Stomach (tissue), 9 donors: ENCODE data around the gene CLDN11. TPM values are rescaled to one million over a fixed set of nuclear protein-coding genes. Genes with fewer than 3 reads are reported as not detected.

ENCODE experiments used
- DNase-seq, 2 donors: peaks; one replicate each; pipeline versions ENCODE4 v3.0.0 to v3.0.0-alpha.2; 2013 to 2019
- H3K27ac ChIP-seq, 5 donors: fragments of 200-600 bp in 4 of 5; sonication (generic) in 4 of 5; one replicate each; pipeline ENCODE4 v1.5.1; 2013 to 2019; ENCODE audit warnings: mild to moderate bottlenecking in 1 of 5, moderate library complexity in 1 of 5
- H3K27me3 ChIP-seq, 3 donors: fragments of 200-600 bp; sonication (generic); one replicate each; pipeline ENCODE4 v1.5.1; 2017 to 2019; ENCODE audit warnings: mixed run types in 1 of 3
- H3K36me3 ChIP-seq, 4 donors: fragments of 200-600 bp; sonication (generic); 1 replicate in 3 of 4; 2 replicates in 1 of 4; pipeline ENCODE4 v1.5.1; 2016 to 2019
- H3K4me1 ChIP-seq, 4 donors: fragments of 200-600 bp; sonication (generic); one replicate each; pipeline ENCODE4 v1.5.1; 2016 to 2019
- H3K4me3 ChIP-seq, 4 donors: fragments of 200-600 bp; sonication (generic) in 3 of 4; one replicate each; pipeline ENCODE4 v1.5.1; 2016 to 2019; ENCODE audit warnings: mild to moderate bottlenecking in 1 of 4
- H3K9me3 ChIP-seq, 4 donors: fragments of 200-600 bp; sonication (generic); one replicate each; pipeline ENCODE4 v1.5.1; 2016 to 2019
- EP300 ChIP-seq: sonication (generic); formaldehyde crosslinking; IDR thresholded peaks from one replicate; pipeline ENCODE4 v1.6.1; 2017; ENCODE audit warnings: antibody characterized with exemption
- POLR2A ChIP-seq, 4 donors: fragments of 450-650 bp; IDR thresholded peaks; one replicate each; pipeline ENCODE4 v1.6.1; 2016; ENCODE audit warnings: antibody characterized with exemption in 4 of 4, control low read depth in 2 of 4, mild to moderate bottlenecking in 1 of 4, moderate library complexity in 1 of 4
- POLR2AphosphoS5 ChIP-seq, 3 donors: sonication (generic); formaldehyde crosslinking; IDR thresholded peaks; one replicate each; pipeline ENCODE4 v1.6.1; 2016; ENCODE audit warnings: antibody characterized with exemption in 3 of 3
- WGBS, 5 donors: extraction: QIAGEN DNeasy Blood & Tissue Kit in 3 of 5; methylation state at CpG; one replicate each; pipeline versions ENCODE4 v1.1.5 to v1.1.7; 2013 to 2018; 5-methylcytosine and 5-hydroxymethylcytosine counted together
- intact Hi-C: fragments of 100-400 bp; cut with DNase I; formaldehyde crosslinking; loops from one replicate; pipeline ENCODE4 v1.15.1; 2023; ENCODE audit warnings: low total_unique reads
- polyA plus RNA-seq, 3 donors: library from polyadenylated mRNA; stranded (reverse); fragments of 200-250 nt; gene quantifications; one replicate each; pipeline ENCODE4 v1.2.3, GENCODE V29; 2013
- total RNA-seq, 5 donors: library from RNA; depleted of rRNA; stranded (reverse); fragments of >200 nt; gene quantifications; one replicate each; pipeline versions ENCODE4 v1.1.0 to v1.2.3, GENCODE V29; 2014 to 2016
- TF ChIP-seq, protein P1 (sequence below), 7 experiments: fragments of 450-650 bp in 4 of 7; fragments of 200-600 bp in 3 of 7; sonication (generic) in 3 of 7; IDR thresholded peaks; one replicate each; pipeline ENCODE4 v1.5.1; 2016 to 2019; ENCODE audit warnings: antibody characterized with exemption in 7 of 7, control low read depth in 2 of 7, mild to moderate bottlenecking in 1 of 7
- donor health status: healthy with polysubstance abuse.
- donor health status: Bipolar disorder and iron deficiency.
- donor health status: healthy.

Gene CLDN11
- total and polyA plus RNA-seq, 8 donors, result 1.00 to 13.0 (median 4.3) TPM; not detected in 2

DNA sequence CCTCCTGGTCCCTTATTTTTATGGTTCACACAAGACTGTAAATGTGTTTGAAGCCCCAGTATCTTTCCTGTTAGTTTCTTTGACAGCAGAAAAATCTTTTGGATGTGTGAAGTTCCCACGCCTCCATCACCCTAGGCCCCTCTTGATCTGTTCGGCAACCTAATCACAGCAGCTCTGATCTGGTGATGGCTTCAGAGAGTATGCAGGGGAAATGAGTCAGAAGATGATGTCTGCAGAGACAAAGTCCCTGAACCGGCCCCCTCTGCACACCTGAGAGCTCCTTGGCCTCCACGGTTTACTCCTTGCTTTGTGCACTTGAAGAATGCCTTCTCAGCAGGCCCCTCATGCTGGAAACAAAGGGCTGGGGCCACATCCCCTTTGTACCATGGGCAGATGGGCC is 63.5 kb downstream of the CLDN11 start:
- H3K4me1 ChIP-seq, result no peaks in the 10 kb centered on the region
- H3K27ac ChIP-seq, result no peak overlapping the region
- 79 to 90% (median 81%) methylated on average over 4 of the region's 4 CpGs for WGBS, 5 donors
- no peaks in the 10 kb centered on the region for H3K27me3 ChIP-seq
- no peak for DNase-seq
- H3K9me3 ChIP-seq, result no peaks in the 10 kb centered on the region
- no peaks in the 10 kb centered on the region for H3K36me3 ChIP-seq
- H3K4me3 ChIP-seq, result no peak overlapping the region
- intact Hi-C loops, result no loop called here
- TF ChIP-seq, protein P1, sequence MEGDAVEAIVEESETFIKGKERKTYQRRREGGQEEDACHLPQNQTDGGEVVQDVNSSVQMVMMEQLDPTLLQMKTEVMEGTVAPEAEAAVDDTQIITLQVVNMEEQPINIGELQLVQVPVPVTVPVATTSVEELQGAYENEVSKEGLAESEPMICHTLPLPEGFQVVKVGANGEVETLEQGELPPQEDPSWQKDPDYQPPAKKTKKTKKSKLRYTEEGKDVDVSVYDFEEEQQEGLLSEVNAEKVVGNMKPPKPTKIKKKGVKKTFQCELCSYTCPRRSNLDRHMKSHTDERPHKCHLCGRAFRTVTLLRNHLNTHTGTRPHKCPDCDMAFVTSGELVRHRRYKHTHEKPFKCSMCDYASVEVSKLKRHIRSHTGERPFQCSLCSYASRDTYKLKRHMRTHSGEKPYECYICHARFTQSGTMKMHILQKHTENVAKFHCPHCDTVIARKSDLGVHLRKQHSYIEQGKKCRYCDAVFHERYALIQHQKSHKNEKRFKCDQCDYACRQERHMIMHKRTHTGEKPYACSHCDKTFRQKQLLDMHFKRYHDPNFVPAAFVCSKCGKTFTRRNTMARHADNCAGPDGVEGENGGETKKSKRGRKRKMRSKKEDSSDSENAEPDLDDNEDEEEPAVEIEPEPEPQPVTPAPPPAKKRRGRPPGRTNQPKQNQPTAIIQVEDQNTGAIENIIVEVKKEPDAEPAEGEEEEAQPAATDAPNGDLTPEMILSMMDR (IDR thresholded peaks at IDR 0.05), result no peak
- no peak for TF ChIP-seq EP300
- TF ChIP-seq POLR2A (IDR thresholded peaks at IDR 0.05), result no peak
- TF ChIP-seq POLR2AphosphoS5 (IDR thresholded peaks at IDR 0.05), result no peak

DNA sequence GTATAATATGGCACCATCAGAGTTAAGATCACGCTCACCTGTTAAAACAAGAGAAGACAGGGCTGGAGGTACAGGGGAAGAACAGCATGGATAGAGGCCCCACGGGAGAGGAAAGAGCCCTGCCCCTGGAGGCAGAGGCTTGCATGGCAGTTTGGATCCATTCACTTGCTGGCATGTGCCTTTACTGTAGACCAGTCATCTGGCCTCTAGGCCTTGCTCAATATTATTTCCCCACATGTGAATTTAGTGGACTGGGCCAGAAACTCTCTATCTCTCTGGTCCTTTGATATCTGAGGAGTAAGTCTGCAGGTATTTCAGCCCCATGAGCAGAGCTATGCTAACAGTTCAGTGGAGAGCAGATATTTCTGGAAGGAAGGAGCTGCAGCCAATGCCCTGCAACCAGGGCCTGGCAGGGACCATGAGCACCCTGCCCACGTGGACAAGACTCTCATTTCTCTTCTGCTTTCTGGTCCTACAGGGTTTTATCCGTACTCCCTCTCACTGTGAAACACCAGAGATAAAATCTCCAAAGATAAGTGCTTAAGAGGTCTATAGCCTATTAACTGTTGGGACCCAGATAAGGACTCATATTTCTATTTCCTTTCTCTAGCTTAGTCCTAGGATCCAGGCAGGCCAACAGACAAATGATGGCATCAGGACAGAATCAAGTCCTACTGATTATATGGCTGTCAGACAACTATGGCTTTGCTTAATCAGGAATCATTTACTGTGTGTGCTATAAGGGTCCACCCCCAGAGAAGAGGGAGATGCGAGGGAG is 65.0 kb downstream of the CLDN11 start:
- Histone ChIP-seq H3K9me3 (no peaks in the 10 kb centered on the region), H3K36me3 (no peaks in the 10 kb centered on the region), H3K27me3 (no peaks in the 10 kb centered on the region), H3K27ac (no peak overlapping the region), H3K4me3 (no peak overlapping the region), H3K4me1 (no peaks in the 10 kb centered on the region)
- no peak for TF ChIP-seq POLR2A (IDR thresholded peaks at IDR 0.05)
- TF ChIP-seq POLR2AphosphoS5 (IDR thresholded peaks at IDR 0.05), result no peak
- TF ChIP-seq EP300, result no peak
- TF ChIP-seq, protein P1 (IDR thresholded peaks at IDR 0.05), result no peak
- 60 to 71% (median 68%) methylated on average over 5 of the region's 5 CpGs for WGBS, 5 donors
- DNase-seq, result no peak
- intact Hi-C loops, result no loop called here

Other genes with a start within 250 kb of the CLDN11 start
- gene PHC3, start 237.1 kb upstream of the CLDN11 start, total RNA-seq, result 100 to 1,000 TPM in 4 of 5 donors, 10 to 100 TPM in 1; 78.4 to 253 (median 111) TPM
- gene PHC3, start 237.1 kb upstream of the CLDN11 start, polyA plus RNA-seq, result 1 to 10 TPM; 4.7 to 7.2 (median 4.7) TPM
- gene PRKCI, start 196.4 kb upstream of the CLDN11 start, total RNA-seq, result 100 to 1,000 TPM in 1 of 5 donors, 10 to 100 TPM in 4; 17.9 to 141 (median 39.7) TPM
- gene PRKCI, start 196.4 kb upstream of the CLDN11 start, polyA plus RNA-seq, result 10 to 100 TPM; 15.5 to 51.2 (median 17.6) TPM
- 100 to 1,000 TPM in 1 of 5 donors, 10 to 100 TPM in 4; 33.6 to 107 (median 51.8) TPM for gene SKIL, start 61.2 kb upstream of the CLDN11 start, total RNA-seq
- 10 to 100 TPM in 1 of 3 donors, 1 to 10 TPM in 2; 6.3 to 12.8 (median 9.8) TPM for gene SKIL, start 61.2 kb upstream of the CLDN11 start, polyA plus RNA-seq
- gene SLC7A14, start 167.2 kb downstream of the CLDN11 start, total RNA-seq, result 1 to 10 TPM in 1 of 5 donors, under 1 TPM in 1, not detected in 3; 0.43 to 2.4 TPM
- under 1 TPM in 1 of 3 donors, not detected in 2; 0.10 TPM for gene SLC7A14, start 167.2 kb downstream of the CLDN11 start, polyA plus RNA-seq